Measurements from ENCODE around the gene AMBN.

Gene AMBN

DNA sequence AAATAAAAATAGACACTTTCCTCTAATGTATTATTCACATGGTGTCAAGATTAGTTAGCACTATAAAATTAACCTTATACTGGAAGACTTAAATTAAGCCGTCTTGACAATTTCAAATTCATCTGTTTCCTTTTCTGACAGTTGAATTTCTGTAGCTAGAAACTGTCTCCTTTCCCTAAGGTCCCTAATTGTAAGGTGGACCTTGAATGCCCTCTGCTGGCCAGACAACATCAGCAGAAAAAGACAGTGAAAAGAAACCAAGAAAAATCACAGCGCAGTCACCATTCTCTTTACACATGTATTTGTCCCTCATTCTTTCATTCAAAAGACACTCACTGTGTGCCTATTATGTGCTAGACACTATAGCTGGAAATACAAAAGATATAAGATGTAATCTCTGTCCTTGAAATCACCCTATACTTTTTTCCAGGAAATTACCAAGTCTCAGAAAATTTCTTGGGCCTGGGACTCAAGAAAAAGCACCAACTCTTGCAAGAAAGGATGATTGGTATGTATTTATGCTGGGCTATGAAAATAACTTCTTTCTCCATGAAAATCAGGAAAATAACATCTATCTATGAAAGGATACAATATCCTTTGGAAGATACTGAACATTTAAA, 32.7 kb upstream of the AMBN start:
- H4K20me1 ChIP-seq (ENCODE audit: low read depth, low read length), result no peaks in the 10 kb centered on the region
- no peak for TF ChIP-seq EZH2phosphoT487 (conservative IDR thresholded peaks at IDR 0.05; ENCODE audit: low read length)
- TF ChIP-seq, protein P1, sequence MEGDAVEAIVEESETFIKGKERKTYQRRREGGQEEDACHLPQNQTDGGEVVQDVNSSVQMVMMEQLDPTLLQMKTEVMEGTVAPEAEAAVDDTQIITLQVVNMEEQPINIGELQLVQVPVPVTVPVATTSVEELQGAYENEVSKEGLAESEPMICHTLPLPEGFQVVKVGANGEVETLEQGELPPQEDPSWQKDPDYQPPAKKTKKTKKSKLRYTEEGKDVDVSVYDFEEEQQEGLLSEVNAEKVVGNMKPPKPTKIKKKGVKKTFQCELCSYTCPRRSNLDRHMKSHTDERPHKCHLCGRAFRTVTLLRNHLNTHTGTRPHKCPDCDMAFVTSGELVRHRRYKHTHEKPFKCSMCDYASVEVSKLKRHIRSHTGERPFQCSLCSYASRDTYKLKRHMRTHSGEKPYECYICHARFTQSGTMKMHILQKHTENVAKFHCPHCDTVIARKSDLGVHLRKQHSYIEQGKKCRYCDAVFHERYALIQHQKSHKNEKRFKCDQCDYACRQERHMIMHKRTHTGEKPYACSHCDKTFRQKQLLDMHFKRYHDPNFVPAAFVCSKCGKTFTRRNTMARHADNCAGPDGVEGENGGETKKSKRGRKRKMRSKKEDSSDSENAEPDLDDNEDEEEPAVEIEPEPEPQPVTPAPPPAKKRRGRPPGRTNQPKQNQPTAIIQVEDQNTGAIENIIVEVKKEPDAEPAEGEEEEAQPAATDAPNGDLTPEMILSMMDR (IDR thresholded peaks at IDR 0.05; ENCODE audit: insufficient read depth, low read length, poor library complexity, severe bottlenecking), result peak; percentile 27
- H3K27ac ChIP-seq (ENCODE audit: low read depth, low read length), result no peak overlapping the region
- no peaks in the 10 kb centered on the region for H3F3A ChIP-seq (ENCODE audit: insufficient read depth)
- H3K4me2 ChIP-seq (ENCODE audit: low read depth, low read length, poor library complexity, severe bottlenecking), result no peak overlapping the region
- H3K9ac ChIP-seq (ENCODE audit: low read length), result no peak overlapping the region
- no peaks in the 10 kb centered on the region for H3K36me3 ChIP-seq (ENCODE audit: low read length)
- H3K4me3 ChIP-seq (ENCODE audit: insufficient read depth, low read length, poor library complexity, severe bottlenecking), result no peak overlapping the region
- H3K9me3 ChIP-seq (ENCODE audit: insufficient read depth, low read length), result no peaks in the 10 kb centered on the region
- no peaks in the 10 kb centered on the region for H3K9me2 ChIP-seq (replicated peaks; ENCODE audit: insufficient read depth, low read length)
- no peaks in the 10 kb centered on the region for H3K79me2 ChIP-seq (ENCODE audit: insufficient read depth, low read length)
- no peak overlapping the region for H2AFZ ChIP-seq (ENCODE audit: low read depth, low read length, severe bottlenecking)
- H3K27me3 ChIP-seq (ENCODE audit: low read length), result no peaks in the 10 kb centered on the region

DNA sequence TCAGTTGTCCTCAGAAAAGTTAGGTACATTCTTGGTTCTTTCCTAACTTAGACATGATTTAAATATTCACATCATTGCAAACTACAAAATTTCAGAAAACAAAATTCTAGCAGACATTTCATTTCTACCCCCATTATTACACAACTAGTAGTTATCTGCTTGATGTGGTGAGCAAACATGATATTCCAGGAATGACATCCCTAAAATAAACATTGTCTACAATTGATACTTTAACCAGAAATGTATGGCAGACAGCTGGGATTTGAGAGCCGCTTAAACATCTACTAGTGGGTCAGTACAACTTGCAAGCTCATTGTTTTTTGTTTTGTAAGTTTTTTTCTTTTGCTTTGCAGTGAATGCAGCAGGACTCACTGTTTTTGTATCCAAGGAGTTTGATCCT, 32.1 kb upstream of the AMBN start:
- Histone ChIP-seq H3K27ac (ENCODE audit: low read depth, low read length) (no peak overlapping the region), H3K79me2 (ENCODE audit: insufficient read depth, low read length) (no peaks in the 10 kb centered on the region), H3K9me3 (ENCODE audit: insufficient read depth, low read length) (no peaks in the 10 kb centered on the region), H3K27me3 (ENCODE audit: low read length) (no peaks in the 10 kb centered on the region), H4K20me1 (ENCODE audit: low read depth, low read length) (no peaks in the 10 kb centered on the region), H3K36me3 (ENCODE audit: low read length) (no peaks in the 10 kb centered on the region), H3K4me2 (ENCODE audit: low read depth, low read length, poor library complexity, severe bottlenecking) (no peak overlapping the region), H3K9me2 (replicated peaks; ENCODE audit: insufficient read depth, low read length) (no peaks in the 10 kb centered on the region), H3F3A (ENCODE audit: insufficient read depth) (no peaks in the 10 kb centered on the region), H3K9ac (ENCODE audit: low read length) (no peak overlapping the region), H2AFZ (ENCODE audit: low read depth, low read length, severe bottlenecking) (no peak overlapping the region), H3K4me3 (ENCODE audit: insufficient read depth, low read length, poor library complexity, severe bottlenecking) (no peak overlapping the region)
- TF ChIP-seq, protein P1 (IDR thresholded peaks at IDR 0.05; ENCODE audit: insufficient read depth, low read length, poor library complexity, severe bottlenecking), result no peak

DNA sequence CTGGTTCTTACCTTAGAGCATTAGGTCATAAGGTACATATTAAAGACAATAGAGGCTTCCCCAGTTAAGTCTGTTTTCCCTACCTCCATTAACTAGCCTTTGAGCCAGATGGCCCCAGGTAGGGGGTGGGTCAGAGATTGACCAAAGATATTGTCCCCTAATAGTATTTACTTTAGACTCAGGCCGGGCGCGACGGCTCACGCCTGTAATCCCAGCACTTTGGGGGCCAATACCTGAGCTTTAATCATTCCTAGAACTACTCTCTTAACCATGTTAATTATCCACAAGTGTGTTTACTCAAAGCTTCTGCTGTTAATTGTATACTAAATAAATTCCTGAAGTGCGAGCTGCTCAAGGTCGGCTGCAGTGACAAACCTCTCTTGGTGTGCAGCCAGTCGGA, 28.0 kb upstream of the AMBN start:
- H3K9me2 ChIP-seq (replicated peaks; ENCODE audit: insufficient read depth, low read length), result no peaks in the 10 kb centered on the region
- H3F3A ChIP-seq (ENCODE audit: insufficient read depth), result no peaks in the 10 kb centered on the region
- H4K20me1 ChIP-seq (ENCODE audit: low read depth, low read length), result no peaks in the 10 kb centered on the region
- no peak for TF ChIP-seq EZH2phosphoT487 (conservative IDR thresholded peaks at IDR 0.05; ENCODE audit: low read length)
- TF ChIP-seq, protein P1 (IDR thresholded peaks at IDR 0.05; ENCODE audit: insufficient read depth, low read length, poor library complexity, severe bottlenecking), result no peak
- no peak overlapping the region for H2AFZ ChIP-seq (ENCODE audit: low read depth, low read length, severe bottlenecking)
- H3K27ac ChIP-seq (ENCODE audit: low read depth, low read length), result no peak overlapping the region
- H3K9ac ChIP-seq (ENCODE audit: low read length), result no peak overlapping the region
- H3K36me3 ChIP-seq (ENCODE audit: low read length), result no peaks in the 10 kb centered on the region
- no peaks in the 10 kb centered on the region for H3K79me2 ChIP-seq (ENCODE audit: insufficient read depth, low read length)
- no peak overlapping the region for H3K4me3 ChIP-seq (ENCODE audit: insufficient read depth, low read length, poor library complexity, severe bottlenecking)
- H3K27me3 ChIP-seq (ENCODE audit: low read length), result no peaks in the 10 kb centered on the region
- no peaks in the 10 kb centered on the region for H3K9me3 ChIP-seq (ENCODE audit: insufficient read depth, low read length)
- H3K4me2 ChIP-seq (ENCODE audit: low read depth, low read length, poor library complexity, severe bottlenecking), result no peak overlapping the region
